A673 (cell line): ENCODE results near the gene ACYP2.

Experiments
- CTCF ChIP-seq: fragments of 300-800, 200-600 bp; sonication (generic); conservative IDR thresholded peaks from 2 replicates; pipeline ENCODE4 v1.5.1; 2017; ENCODE audit warnings: low read depth, mild to moderate bottlenecking, antibody characterized with exemption, low read length, moderate library complexity, mixed read lengths
- EZH2 ChIP-seq: fragments of 200-600 bp; sonication (generic); IDR thresholded peaks from 2 replicates; pipeline ENCODE4 v1.6.1; 2017; ENCODE audit warnings: borderline replicate concordance, low read depth, mild to moderate bottlenecking, mixed read lengths, antibody characterized with exemption, low read length; ENCODE audit not compliant: poor library complexity, severe bottlenecking

- TF ChIP-seq CTCF: no peak
- no peak for TF ChIP-seq EZH2
Measured at GRCh38 chr2:54148391-54148790, 33.0 kb downstream of the ACYP2 start.
